CD4-positive, alpha-beta T cell treated with Interleukin-10 for 1 hour (primary cell): Measurements from ENCODE around the gene CACNB2.

ENCODE experiments used
- DNase-seq: peaks from one replicate; pipeline ENCODE4 v3.0.0-alpha.2; 2020

The CACNB2 gene

GRCh38 chr10:18472977-18473376 is 332.8 kb downstream of the CACNB2 start:
- DNase-seq: no peak

- DNase-seq: no peak
These were observed 333.3 kb downstream of the CACNB2 start for GRCh38 chr10:18473424-18474117.

DNA sequence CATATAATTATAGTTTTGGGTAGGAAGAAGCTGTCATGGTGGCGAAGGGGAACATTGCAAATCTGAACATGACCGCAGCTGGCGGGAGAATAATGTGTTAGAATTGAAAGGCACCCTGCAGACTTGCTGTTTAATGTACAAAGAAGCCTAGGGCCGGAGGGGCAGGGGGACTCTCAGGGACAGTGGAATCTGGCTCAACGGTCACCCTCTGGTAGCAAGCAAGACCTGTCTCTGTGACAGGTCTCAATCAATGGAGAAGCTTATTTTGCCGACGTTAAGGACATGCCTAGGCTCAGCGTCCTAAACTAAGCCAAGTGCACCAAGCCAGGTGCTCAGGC is 333.9 kb downstream of the CACNB2 start:
- no peak for DNase-seq

GRCh38 chr10:18476076-18476647 is 335.9 kb downstream of the CACNB2 start:
- no peak for DNase-seq

GRCh38 chr10:18478354-18478753 is 338.1 kb downstream of the CACNB2 start:
- no peak for DNase-seq

DNA sequence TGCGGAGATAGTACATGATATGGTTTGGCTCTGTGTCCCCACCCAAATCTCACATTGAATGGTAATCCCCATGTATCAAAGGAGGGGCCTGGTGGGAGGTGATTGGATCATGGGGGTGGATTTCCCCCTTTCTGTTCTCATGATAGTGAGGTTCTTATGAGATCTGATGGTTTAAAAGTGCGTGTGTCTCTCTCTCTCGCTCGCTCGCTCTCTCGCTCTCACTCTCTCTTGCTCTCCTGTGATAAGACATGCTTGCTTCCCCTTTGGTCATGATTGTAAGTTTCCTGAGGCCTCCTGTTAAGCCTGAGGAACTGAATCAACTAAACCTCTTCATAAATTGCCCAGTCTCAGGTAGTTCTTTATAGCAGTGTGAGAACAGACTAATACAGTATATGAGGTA is 339.3 kb downstream of the CACNB2 start:
- no peak for DNase-seq

DNA sequence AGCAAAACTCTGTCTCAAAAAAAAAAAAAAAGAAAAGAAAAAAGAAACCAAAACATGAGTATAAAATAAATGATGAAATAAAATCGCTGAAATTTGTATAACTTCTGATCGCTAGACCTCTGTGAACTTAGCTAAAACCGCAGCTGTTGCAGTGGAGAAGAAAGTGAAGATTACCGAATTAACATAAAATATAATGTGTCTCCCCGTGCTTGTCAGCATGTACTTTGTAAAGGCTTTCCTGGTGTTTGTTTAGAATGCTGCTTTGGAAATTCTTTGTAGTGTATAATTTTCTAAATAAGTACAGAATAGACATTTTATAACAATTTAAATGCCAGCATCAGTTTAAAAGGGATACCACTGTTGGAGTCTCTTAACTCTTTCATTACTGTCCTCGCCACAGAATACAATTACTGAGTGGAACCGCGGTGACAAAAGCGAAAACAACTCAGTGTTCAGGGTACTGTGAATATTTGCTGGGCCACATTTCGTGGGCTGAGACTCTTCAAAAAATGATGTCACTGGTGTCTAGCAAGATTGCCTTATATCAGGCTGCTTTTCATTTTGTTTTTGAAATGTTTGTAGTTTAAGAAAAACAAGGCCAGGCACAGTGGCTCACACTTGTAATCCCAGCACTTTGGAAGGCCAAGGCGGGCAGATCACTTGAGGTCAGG is 343.4 kb downstream of the CACNB2 start:
- no peak for DNase-seq

DNA sequence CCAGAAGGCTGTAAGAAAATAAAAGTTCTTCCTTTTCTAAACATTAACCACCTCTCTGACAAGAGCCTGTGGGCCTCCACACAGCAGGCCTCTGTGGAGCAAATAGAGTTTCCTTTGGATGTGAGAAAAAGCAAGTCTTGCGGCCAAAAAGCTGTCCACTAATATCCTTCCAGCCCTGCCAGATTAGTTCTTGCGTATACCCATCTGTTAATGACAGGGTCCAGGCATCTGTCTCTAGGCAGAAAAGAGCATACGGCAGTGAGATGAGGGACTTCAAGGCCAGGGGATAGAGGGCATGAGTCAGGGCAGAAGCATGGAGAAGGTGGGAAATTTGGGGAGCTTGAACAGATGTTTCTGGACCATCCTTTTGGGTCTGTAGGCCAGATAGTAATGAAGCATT is 346.2 kb downstream of the CACNB2 start:
- DNase-seq: no peak

DNA sequence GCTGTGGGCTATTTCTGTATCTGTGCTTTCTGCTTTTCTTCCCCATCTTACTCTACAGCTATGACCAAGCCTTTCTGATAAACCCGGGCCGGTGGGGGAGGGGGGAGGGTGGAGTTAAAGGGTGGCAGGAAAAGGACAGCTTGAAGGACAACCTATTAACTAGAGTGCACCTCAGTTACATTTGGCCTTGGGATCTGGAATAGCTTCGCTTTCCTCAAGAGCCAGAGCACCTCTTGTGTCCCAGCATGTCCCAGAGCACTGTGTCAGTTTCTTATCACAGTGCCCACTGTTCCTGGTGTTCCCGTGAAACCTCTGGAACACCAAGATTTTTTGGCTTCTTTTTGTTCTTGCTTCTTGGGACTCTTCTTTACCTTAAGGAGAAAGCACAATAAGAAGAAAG is 350.5 kb downstream of the CACNB2 start:
- DNase-seq: no peak

- no peak for DNase-seq
These were observed 357.7 kb downstream of the CACNB2 start for GRCh38 chr10:18497806-18498369.

DNA sequence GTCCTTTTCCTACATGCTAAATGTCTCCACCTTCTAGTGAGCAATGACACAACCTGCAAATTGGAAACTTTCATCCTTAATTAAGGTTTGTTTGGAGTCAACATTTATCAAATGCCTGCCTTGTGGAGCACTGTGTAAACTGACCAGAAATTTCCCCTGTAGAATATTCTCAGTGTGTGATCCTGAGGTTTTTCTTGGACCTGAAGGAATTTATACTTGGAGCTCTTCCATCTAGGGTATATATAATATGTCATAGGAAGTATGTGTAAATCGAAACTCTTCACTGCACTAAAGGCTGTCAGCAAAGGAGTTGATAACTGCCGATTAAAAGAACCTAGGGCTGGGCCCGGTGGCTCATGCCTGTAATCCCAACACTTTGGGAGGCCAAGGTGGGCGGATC is 358.8 kb downstream of the CACNB2 start:
- DNase-seq: no peak

GRCh38 chr10:18500576-18500975 is 360.4 kb downstream of the CACNB2 start:
- no peak for DNase-seq

DNA sequence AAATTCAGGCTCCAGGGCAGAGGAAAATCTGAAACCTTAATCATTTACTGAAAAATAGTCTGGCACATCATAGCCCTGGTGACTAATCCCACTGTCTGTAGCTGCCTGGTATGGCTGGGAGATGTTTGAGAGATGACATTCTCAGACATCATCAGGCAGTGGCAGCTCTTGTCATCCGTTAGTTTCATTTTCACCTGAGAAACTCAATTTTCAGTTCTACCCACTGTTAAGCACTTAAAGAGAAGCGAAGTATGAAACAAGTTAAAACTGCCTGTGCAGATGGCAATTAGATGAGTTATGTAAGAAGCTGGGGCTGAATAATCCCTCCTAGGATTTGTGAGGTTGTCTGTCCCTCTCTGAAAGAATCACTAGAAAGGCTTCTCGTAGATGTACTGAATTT is 361.0 kb downstream of the CACNB2 start:
- DNase-seq: no peak

GRCh38 chr10:18501629-18502028 is 361.4 kb downstream of the CACNB2 start:
- DNase-seq: no peak

DNA sequence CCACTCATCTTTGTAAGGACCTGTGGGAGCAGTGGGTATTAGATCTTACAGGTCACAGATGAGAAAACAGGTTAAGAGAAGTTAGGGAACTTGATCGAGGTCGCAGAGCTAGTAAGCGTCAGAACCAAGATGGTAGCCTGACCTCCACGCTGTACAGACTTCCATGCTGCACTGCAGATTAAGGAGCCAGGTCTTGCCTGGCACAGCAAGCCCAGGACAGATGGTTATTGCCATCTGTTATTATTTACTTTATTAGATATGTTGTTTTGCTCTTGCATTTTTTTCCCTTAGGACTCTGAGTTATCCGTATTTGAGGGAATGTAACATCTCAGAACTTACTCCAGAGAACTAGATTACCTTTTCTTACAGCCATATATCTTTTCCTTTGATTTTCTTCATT is 363.9 kb downstream of the CACNB2 start:
- DNase-seq: no peak

DNA sequence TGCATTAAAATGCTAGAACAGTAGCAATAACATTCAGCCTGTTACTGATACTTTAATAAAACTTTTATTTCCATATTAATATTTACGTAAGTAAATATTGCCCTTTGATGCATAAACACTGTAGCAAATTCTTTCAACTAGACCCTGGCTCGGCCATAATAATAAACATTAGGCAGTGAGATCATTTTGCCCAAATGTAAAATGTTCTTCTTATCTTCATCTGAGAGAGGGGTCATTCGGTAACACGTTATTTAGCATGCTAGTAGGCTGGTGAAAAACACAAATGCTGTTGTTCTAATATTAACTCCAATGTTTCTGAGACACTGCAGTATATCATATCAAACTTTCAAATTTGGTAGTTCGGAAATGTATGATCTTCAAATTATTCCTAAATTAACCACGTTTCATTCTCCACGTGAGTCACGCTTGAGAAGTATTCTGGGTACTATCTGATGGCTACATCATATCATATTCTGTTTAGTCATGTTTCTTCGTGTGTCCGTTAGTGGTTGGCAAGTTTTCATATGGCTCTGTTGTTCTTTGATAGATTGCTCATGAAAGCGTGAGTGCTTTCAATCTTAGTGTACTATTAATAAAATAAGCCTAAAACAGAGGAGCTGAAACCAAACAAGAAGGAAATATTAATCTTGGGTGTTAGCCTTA is 365.4 kb downstream of the CACNB2 start:
- DNase-seq: no peak

- DNase-seq: no peak
These were observed 368.4 kb downstream of the CACNB2 start for GRCh38 chr10:18508587-18508986.

GRCh38 chr10:18514537-18514936 is 374.3 kb downstream of the CACNB2 start:
- DNase-seq: no peak

DNA sequence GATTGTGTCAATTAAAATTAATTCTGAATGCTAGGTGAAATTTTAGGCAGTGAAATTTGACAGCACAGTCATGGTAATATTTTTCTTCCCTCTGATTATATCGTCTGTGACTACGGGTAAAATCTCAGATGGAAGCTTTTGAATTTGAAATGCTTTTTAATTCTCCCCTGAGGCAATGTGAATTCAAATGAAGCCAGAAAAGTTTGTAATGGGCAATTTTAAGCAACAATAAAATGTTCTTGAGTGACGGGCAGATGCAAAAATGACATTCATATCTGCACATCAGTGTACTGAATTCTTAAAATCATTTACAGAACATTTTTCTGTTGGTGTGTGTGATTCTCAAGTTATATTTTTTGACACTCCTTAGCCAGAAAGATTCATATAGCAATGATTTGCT is 376.6 kb downstream of the CACNB2 start:
- DNase-seq: no peak

DNA sequence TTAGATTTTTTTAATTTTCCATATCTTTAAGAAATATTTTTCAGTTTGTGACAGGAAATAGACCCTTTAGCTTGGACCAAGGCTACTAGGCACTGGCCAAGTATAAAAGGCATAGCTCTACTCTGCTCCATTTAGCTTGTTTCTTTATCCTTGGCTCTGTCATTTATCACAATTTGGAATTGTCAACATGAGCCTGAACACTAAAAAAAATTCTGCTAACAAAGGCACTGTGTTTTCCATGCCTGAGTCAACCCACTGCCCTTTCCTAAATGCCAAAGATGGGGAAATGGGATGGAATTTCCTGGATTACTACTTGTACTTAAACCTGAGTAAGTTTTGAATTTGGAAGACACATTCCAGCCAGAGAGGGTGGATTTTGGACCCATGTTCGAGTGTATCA is 382.8 kb downstream of the CACNB2 start:
- no peak for DNase-seq

DNA sequence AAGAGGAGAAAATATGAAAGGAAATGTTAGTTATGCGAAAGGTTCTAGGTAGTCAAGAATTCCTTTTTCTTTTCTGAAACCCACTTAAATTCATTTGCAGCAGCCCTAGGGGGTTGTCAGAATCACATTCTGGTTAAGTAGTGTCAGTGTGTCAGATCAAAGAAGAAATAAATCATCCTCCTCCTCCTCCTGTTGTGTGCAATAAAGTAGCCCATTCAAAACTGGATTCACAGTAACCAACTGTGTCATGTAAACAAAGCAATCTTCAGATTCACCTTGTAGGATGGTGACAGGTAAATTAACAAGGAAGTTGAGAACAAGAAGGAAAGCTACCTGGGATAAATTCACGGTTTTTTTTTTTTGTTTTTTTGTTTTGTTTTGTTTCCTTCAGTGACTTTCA is 383.6 kb downstream of the CACNB2 start:
- no peak for DNase-seq

- DNase-seq: no peak
These were observed 387.5 kb downstream of the CACNB2 start for GRCh38 chr10:18527687-18528086.

GRCh38 chr10:18528292-18528691 is 388.1 kb downstream of the CACNB2 start:
- DNase-seq: no peak
